HEK293 (cell line): Measurements from ENCODE around the gene SOX2.

Experiments
- BCL6B ChIP-seq: fragments of 450-650 bp; formaldehyde crosslinking; IDR thresholded peaks from 2 replicates; pipeline ENCODE4 v1.5.1; 2017; ENCODE audit warnings: missing biosample characterization, missing genetic modification characterization
- GLIS1 ChIP-seq: fragments of 450-650 bp; formaldehyde crosslinking; IDR thresholded peaks from 2 replicates; pipeline ENCODE4 v1.5.1; 2016; ENCODE audit warnings: missing biosample characterization, missing genetic modification characterization
- INSM2 ChIP-seq: fragments of 450-650 bp; formaldehyde crosslinking; IDR thresholded peaks from 2 replicates; pipeline ENCODE4 v1.5.1; 2016; ENCODE audit warnings: missing biosample characterization, missing genetic modification characterization
- KLF10 ChIP-seq: fragments of 450-650 bp; IDR thresholded peaks from 2 replicates; pipeline ENCODE4 v1.5.1; 2018; ENCODE audit warnings: missing biosample characterization, mild to moderate bottlenecking, missing genetic modification characterization
- PRDM10 ChIP-seq: fragments of 450-650 bp; formaldehyde crosslinking; IDR thresholded peaks from 2 replicates; pipeline ENCODE4 v1.5.1; 2016; ENCODE audit warnings: missing biosample characterization, missing genetic modification characterization
- PRDM6 ChIP-seq: fragments of 450-650 bp; formaldehyde crosslinking; IDR thresholded peaks from 2 replicates; pipeline ENCODE4 v1.5.1; 2017; ENCODE audit warnings: missing biosample characterization, missing genetic modification characterization
- ZBTB7A ChIP-seq: fragments of 450-650 bp; formaldehyde crosslinking; IDR thresholded peaks from 2 replicates; pipeline ENCODE4 v1.5.1; 2016; ENCODE audit warnings: low read depth, missing biosample characterization, missing genetic modification characterization
- ZFHX2 ChIP-seq: fragments of 450-650 bp; formaldehyde crosslinking; conservative IDR thresholded peaks from 2 replicates; pipeline ENCODE4 v1.5.1; 2016; ENCODE audit warnings: missing biosample characterization, missing genetic modification characterization
- ZFP37 ChIP-seq: fragments of 450-650 bp; formaldehyde crosslinking; IDR thresholded peaks from 2 replicates; pipeline ENCODE4 v1.5.1; 2016; ENCODE audit warnings: missing biosample characterization, missing genetic modification characterization
- ZIC2 ChIP-seq: fragments of 450-650 bp; formaldehyde crosslinking; IDR thresholded peaks from 2 replicates; pipeline ENCODE4 v1.5.1; 2016; ENCODE audit warnings: missing biosample characterization, missing genetic modification characterization
- ZNF114 ChIP-seq: fragments of 450-650 bp; formaldehyde crosslinking; IDR thresholded peaks from 2 replicates; pipeline ENCODE4 v1.5.0; 2017; ENCODE audit warnings: missing biosample characterization, missing genetic modification characterization
- ZNF214 ChIP-seq: fragments of 450-650 bp; formaldehyde crosslinking; IDR thresholded peaks from 2 replicates; pipeline ENCODE4 v1.5.1; 2017; ENCODE audit warnings: missing biosample characterization, mild to moderate bottlenecking, missing genetic modification characterization, borderline replicate concordance
- ZNF274 ChIP-seq, 2 experiments: fragments of 200-500 bp in 1 of 2; fragments of 450-650 bp in 1 of 2; sonication (Bioruptor generic) in 1 of 2; formaldehyde crosslinking in 1 of 2; IDR thresholded peaks; 2 replicates each; pipeline versions ENCODE4 v1.5.1 to v1.6.1; 2014 to 2016; ENCODE audit warnings: borderline replicate concordance in 1 of 2, inconsistent platforms in 1 of 2, low read length in 1 of 2, missing biosample characterization in 1 of 2, missing genetic modification characterization in 1 of 2
- ZNF280D ChIP-seq: fragments of 450-650 bp; formaldehyde crosslinking; IDR thresholded peaks from 2 replicates; pipeline ENCODE4 v1.5.1; 2016; ENCODE audit warnings: missing biosample characterization, missing genetic modification characterization
- ZNF426 ChIP-seq: fragments of 450-650 bp; formaldehyde crosslinking; IDR thresholded peaks from 2 replicates; pipeline ENCODE4 v1.5.1; 2017; ENCODE audit warnings: missing biosample characterization, missing genetic modification characterization, mild to moderate bottlenecking, inconsistent platforms, moderate library complexity
- ZNF548 ChIP-seq: fragments of 450-650 bp; formaldehyde crosslinking; IDR thresholded peaks from 2 replicates; pipeline ENCODE4 v1.5.1; 2016; ENCODE audit warnings: missing biosample characterization, missing genetic modification characterization
- ZNF555 ChIP-seq: fragments of 450-650 bp; formaldehyde crosslinking; conservative IDR thresholded peaks from 2 replicates; pipeline ENCODE4 v1.5.1; 2017; ENCODE audit warnings: missing biosample characterization, mild to moderate bottlenecking, missing genetic modification characterization, inconsistent platforms
- ZNF560 ChIP-seq: fragments of 450-650 bp; formaldehyde crosslinking; IDR thresholded peaks from 2 replicates; pipeline ENCODE4 v1.5.1; 2017; ENCODE audit warnings: missing biosample characterization, missing genetic modification characterization, borderline replicate concordance
- ZNF580 ChIP-seq: fragments of 450-650 bp; formaldehyde crosslinking; IDR thresholded peaks from 2 replicates; pipeline ENCODE4 v1.5.1; 2016; ENCODE audit warnings: missing biosample characterization, missing genetic modification characterization
- ZNF596 ChIP-seq: fragments of 450-650 bp; IDR thresholded peaks from 2 replicates; pipeline ENCODE4 v1.5.0; 2018; ENCODE audit warnings: missing biosample characterization, mild to moderate bottlenecking, missing genetic modification characterization, moderate library complexity
- ZNF626 ChIP-seq: fragments of 450-650 bp; sonication (Bioruptor Pico); formaldehyde crosslinking; IDR thresholded peaks from 2 replicates; pipeline ENCODE4 v1.5.1; 2018; ENCODE audit warnings: missing biosample characterization, missing genetic modification characterization, inconsistent platforms
- ZNF658 ChIP-seq: fragments of 450-650 bp; formaldehyde crosslinking; IDR thresholded peaks from 2 replicates; pipeline ENCODE4; 2016; ENCODE audit warnings: missing biosample characterization, missing genetic modification characterization
- ZNF660 ChIP-seq: fragments of 450-650 bp; IDR thresholded peaks from 2 replicates; pipeline ENCODE4 v1.5.1; 2018; ENCODE audit warnings: missing biosample characterization, mild to moderate bottlenecking, missing genetic modification characterization

The SOX2 gene

GRCh38 chr3:181711325-181712135 lies at the start of gene SOX2 (continued):
- TF ChIP-seq ZNF280D (tag by site-specific recombination) (no peak), PRDM6 (peak; percentile 67; the same call in 1 of the 2 replicates), ZNF626 (tag by site-specific recombination) (no peak), ZNF560 (tag by site-specific recombination) (no peak), ZNF214 (tag by site-specific recombination) (no peak), ZNF555 (tag by site-specific recombination) (no peak), ZFP37 (tag by site-specific recombination) (no peak), ZNF274 (IDR thresholded peaks at IDR 0.05; ENCODE audit: low read length) (no peak), ZNF274 (tag by site-specific recombination; IDR thresholded peaks at IDR 0.05; ENCODE audit: borderline replicate concordance) (no peak), ZNF580 (tag by site-specific recombination) (no peak), ZNF596 (tag by site-specific recombination) (peak; percentile 73), BCL6B (tag by site-specific recombination) (no peak), ZNF658 (no peak), ZIC2 (tag by site-specific recombination) (no peak), ZNF426 (tag by site-specific recombination) (no peak), GLIS1 (peak; percentile 36; the same call in 1 of the 2 replicates), ZNF548 (tag by site-specific recombination) (no peak), ZFHX2 (tag by site-specific recombination) (peak; percentile 93), ZBTB7A (no peak), ZNF114 (tag by site-specific recombination) (no peak), INSM2 (tag by site-specific recombination) (no peak), KLF10 (tag by site-specific recombination) (no peak; the same call in 1 of the 2 replicates), ZNF660 (tag by site-specific recombination) (no peak; the same call in 1 of the 2 replicates), PRDM10 (tag by site-specific recombination) (peak; percentile 73)
